Astrocyte (in vitro differentiated cells and primary cell): ENCODE measurements around the gene NUTF2.

Source experiments
- EZH2 ChIP-seq: IDR thresholded peaks from 2 replicates; pipeline ENCODE4 v1.6.1; 2012; ENCODE audit warnings: mild to moderate bottlenecking, low read length, inconsistent platforms; ENCODE audit not compliant: insufficient read depth
- TF ChIP-seq, protein P1 (sequence below): IDR thresholded peaks from 2 replicates; pipeline ENCODE4 v1.5.1; 2011; ENCODE audit warnings: low read depth, mild to moderate bottlenecking, inconsistent platforms, low read length, moderate library complexity; ENCODE audit not compliant: insufficient read depth

GRCh38 chr16:67801883-67802282, 44.9 kb upstream of the NUTF2 start:
- TF ChIP-seq, protein P1, sequence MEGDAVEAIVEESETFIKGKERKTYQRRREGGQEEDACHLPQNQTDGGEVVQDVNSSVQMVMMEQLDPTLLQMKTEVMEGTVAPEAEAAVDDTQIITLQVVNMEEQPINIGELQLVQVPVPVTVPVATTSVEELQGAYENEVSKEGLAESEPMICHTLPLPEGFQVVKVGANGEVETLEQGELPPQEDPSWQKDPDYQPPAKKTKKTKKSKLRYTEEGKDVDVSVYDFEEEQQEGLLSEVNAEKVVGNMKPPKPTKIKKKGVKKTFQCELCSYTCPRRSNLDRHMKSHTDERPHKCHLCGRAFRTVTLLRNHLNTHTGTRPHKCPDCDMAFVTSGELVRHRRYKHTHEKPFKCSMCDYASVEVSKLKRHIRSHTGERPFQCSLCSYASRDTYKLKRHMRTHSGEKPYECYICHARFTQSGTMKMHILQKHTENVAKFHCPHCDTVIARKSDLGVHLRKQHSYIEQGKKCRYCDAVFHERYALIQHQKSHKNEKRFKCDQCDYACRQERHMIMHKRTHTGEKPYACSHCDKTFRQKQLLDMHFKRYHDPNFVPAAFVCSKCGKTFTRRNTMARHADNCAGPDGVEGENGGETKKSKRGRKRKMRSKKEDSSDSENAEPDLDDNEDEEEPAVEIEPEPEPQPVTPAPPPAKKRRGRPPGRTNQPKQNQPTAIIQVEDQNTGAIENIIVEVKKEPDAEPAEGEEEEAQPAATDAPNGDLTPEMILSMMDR: no peak
- TF ChIP-seq EZH2: no peak
